LHCN-M2 (cell line): ENCODE data around the gene RGPD4. TPM values are rescaled to one million over a fixed set of nuclear protein-coding genes. Genes with fewer than 3 reads are reported as not detected.
A peak's percentile ranks its signal among the peaks of the same experiment; 100 is the strongest.
"Not testable (repeated sequence)": the region's sequence is repeated elsewhere in the genome, so short reads cannot be mapped to it uniquely, and the experiment has no call there.

Experiments used
- DNase-seq: peaks from one replicate; pipeline ENCODE4 v3.0.0-alpha.2; 2012; ENCODE audit warnings: low read depth
- polyA plus RNA-seq: library from polyadenylated mRNA; unstranded; fragments of >200 nt; gene quantifications from one replicate; pipeline ENCODE4 v1.2.1, GENCODE V29; 2012; ENCODE audit warnings: missing spikeins
- total RNA-seq: library from RNA; depleted of rRNA; stranded (reverse); fragments of >200 nt; gene quantifications from 2 replicates; pipeline ENCODE4 v1.2.3, GENCODE V29; 2014; rRNA removed

The RGPD4 gene
- not detected in 2 replicates for total RNA-seq
- not detected for polyA plus RNA-seq

DNA sequence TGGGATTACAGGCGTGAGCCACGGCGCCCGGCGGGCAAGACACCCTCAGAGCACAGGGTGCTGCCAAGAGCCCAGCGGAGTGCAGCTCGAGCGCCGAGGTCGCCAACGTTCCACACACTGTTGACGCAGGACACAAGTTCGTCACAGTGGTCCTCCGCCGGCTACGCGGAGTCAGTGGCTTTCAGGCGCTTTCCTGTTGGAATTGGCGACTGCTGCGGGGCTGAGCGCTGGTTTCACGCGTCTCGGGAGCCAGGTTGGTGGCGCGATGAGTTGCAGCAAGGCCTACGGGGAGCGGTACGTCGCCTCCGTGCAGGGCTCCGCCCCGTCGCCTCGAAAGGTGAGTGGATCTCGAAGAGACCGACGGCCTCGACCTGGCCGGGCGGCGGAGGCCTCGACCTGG is at the start of gene RGPD4:
Gene RGPD4 (plus strand): TSS at position 144 of the 400 bp plus-strand sequence. CDS start 122 bp downstream, at position 266.
- DNase-seq, result not testable (repeated sequence)

- no peak for DNase-seq
Observed at GRCh38 chr2:107777974-107778373, 48.7 kb upstream of the RGPD4 start.

- DNase-seq, result no peak
Observed at GRCh38 chr2:107785756-107786155, 40.9 kb upstream of the RGPD4 start.

DNA sequence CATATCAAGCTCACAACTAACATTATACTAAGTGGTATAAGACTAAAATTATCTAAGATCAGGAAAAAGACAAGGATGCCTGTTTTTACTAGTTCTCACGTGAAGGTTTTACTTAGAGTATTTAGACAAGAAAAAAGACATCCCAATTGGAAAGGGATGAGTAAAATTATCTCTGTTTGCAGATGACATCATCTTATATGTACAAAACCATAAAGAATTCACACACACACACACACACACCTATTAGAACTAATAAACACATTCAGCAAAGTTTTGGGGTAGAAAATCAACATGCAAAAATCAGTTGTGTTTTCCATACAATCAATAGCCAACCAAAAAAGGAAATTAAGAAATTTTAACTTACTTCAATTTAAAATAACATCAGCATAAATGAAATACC is 35.9 kb upstream of the RGPD4 start:
- DNase-seq, result no peak

DNA sequence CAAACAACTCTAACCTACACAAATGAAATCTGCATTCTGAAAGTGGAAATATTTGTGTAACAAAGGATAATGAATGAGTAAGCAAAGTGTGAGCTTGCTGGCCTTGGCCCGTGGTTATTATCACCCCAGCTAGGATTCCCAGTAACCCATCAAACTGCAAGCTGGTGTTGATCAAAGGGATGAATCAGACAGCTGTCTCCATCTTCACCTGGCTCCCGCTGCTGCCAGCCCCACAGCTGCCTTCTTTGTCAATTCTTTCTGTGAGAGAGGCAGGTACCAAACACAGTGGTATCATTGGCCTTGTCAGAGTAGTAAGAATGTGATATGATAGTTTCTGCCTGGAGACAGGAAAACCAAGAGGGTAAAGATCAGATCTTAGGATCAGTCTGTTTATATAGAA is 25.2 kb upstream of the RGPD4 start:
- peak; percentile 29 for DNase-seq

- DNase-seq, result no peak
Observed at GRCh38 chr2:107804608-107805498, 21.8 kb upstream of the RGPD4 start.

DNA sequence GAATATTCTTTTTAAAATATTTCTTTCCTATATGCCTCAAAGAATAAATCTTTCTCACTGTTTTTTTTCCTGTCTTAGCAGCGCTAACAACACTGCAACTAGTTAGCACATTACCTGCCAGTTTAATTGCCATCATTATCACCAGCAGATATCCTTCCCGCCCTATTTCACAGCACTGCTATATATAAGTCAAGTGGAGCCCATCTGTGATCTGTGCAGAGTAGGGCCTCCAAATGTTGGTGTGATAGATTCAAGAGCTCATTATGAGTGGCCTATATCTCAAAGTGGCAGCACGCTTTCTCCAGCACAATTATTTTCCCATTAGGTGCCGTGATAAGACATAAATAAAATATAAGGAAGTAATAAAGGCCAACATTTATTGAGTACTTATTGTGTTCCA is 19.8 kb upstream of the RGPD4 start:
- DNase-seq, result no peak

- DNase-seq, result no peak
Observed at GRCh38 chr2:107807988-107808387, 18.7 kb upstream of the RGPD4 start.

- peak; percentile 87 for DNase-seq
Observed at GRCh38 chr2:107808959-107809358, 17.7 kb upstream of the RGPD4 start.

DNA sequence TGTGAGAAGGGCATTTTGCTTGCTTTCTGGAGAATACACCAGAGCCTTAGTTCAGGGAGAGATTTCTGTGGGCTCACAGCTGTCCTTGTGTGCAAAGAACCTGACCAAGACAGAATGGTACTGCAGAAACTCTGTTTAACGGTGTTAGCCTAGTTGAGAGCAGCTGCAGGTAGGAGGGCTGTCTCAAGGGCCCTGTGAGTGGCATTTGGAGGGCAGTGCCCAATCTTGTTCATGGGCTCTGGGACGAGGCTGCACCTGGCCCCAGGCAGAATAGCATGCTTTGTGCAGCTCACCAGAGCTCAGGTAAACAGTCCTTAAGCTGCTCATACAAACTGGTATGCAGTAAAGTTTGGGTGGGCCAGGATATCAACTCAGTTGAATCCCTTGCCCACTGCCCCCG is 16.9 kb upstream of the RGPD4 start:
- DNase-seq, result no peak

DNA sequence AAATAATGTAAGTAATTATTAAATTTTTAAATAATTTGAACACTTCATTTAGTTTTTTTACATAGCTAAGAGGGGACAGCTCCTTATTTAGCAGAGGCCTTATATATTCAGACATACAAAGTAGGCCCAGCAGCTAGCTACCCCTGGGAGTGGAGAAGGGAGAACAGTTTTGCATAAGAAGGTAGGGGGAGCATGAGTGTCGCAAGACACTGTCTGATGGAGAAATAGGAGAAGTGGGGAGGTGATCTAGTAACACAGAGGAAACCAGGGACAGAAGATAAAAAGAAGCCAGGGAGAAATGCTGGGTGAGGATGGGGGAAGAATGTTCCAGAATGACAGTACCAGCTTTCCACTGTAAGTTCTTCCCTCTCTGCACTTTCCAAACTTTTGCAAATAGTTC is 16.0 kb upstream of the RGPD4 start:
- no peak for DNase-seq

DNA sequence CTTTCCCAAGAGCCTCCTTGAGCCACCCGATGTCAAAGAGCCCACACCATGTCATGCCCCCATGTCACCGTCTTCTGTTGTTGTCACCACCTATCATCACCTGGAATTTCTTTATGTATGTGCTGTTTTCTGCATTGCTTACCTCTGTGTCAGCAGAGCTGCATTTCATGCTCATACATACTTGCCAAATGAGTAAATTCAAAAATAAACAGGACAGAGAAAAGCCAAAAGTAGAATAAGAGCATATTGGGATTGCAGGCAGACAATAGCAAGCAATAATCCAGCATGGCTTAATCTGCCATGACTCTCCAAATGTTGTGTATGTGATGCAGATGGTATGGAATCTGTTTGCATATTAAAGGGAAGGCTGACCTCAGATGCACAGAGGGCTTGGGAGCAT is 15.3 kb upstream of the RGPD4 start:
- DNase-seq, result no peak

GRCh38 chr2:107812006-107812405 is 14.7 kb upstream of the RGPD4 start:
- DNase-seq, result no peak

GRCh38 chr2:107817378-107817777 is 9.3 kb upstream of the RGPD4 start:
- DNase-seq, result no peak

- DNase-seq, result no peak
Observed at GRCh38 chr2:107822302-107822701, 4.4 kb upstream of the RGPD4 start.

DNA sequence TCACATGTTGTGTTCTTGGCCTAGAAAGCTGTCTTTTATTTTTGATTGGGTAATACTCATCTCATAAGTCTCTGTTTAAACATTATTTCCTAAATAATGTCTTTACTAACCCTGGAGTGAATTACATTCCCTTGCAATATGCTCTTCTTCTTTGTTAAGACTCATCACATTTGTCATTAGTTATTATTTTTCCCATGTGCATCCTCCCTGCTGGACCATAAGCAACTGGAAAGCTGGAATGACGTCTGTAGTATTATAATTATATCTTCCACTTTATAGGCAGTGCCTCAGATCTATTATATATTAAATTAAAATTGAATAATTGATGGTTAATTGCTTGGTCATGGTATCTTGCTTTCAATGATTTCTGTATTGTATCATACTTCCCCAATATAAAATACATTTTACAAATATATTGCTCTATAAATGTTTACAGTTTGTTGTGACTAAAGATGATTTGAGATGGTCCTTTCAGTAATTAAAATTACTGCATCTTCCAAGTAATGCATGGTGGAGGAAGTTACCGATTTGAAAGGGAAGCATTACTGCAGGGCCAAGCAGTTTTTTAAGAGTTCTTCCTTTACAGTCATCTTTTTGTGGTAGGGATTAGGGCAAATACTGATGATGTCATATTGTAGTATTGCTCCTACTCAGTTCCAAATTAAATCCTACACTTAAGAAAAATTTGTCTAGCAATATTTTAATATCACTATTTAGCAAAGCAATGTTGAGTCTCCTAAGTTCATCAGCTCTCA is 2.1 kb upstream of the RGPD4 start:
- DNase-seq, result no peak

DNA sequence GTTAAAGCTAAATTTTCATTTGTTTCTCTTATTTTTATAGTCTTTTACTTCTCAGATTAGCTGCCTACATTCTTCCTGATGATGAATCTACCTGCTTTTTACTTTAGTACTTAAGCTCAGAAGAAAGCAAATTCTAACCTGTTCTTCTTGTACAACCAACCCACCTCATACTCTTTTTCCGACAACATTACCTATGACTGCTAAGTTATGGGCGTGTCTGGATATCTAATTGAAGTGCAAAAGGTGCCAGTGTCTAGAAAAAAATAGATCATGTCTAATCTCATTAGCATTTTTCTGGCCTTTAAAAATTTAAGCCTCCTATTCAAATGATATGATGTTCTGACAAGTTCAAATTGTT is 1.5 kb upstream of the RGPD4 start:
- DNase-seq, result no peak

GRCh38 chr2:107829514-107829913 is 2.8 kb downstream of the RGPD4 start:
- not testable (repeated sequence) for DNase-seq

DNA sequence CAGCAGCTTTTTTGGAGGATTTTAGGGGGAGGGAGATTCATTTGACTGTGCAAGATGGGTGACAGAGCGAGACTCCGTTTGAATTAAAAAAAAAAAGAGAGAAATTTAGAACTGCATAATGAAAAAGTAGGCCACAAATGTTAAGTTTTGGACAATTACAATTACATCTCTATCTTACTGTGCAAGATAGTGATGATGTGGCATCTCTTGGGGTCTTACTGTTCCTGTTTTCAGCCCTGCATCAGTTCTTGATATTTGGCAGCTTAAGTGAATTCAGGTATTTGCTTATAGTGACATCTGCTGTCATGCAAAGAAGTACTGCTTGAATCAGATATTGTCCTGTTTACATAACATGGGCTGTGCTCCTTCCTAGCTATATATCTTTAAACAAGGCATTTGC is 6.5 kb downstream of the RGPD4 start:
- DNase-seq, result not testable (repeated sequence)

DNA sequence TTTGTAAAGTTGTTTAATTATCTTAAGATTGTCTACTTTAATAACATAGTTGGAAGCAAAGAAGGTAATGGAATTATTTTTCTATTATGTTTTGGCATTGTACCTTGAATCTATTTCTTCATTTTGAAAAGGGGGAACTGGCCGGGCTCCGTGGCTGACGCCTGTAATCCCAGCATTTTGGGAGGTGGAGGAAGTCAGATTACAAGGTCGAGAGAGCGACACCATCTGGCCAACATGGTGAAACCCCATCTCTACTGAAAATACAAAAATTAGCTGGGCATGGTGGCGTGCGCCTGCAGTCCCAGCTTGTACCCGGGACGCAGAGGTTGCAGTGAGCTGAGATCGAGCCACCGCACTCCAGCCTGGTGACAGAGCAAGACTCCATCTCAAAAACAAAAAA is 6.9 kb downstream of the RGPD4 start:
- not testable (repeated sequence) for DNase-seq

- not testable (repeated sequence) for DNase-seq
Observed at GRCh38 chr2:107916121-107916520, 89.4 kb downstream of the RGPD4 start.

GRCh38 chr2:107916696-107917370 is 90.1 kb downstream of the RGPD4 start:
- not testable (repeated sequence) for DNase-seq
